Measurements from ENCODE around the gene MYBBP1A.

DNA sequence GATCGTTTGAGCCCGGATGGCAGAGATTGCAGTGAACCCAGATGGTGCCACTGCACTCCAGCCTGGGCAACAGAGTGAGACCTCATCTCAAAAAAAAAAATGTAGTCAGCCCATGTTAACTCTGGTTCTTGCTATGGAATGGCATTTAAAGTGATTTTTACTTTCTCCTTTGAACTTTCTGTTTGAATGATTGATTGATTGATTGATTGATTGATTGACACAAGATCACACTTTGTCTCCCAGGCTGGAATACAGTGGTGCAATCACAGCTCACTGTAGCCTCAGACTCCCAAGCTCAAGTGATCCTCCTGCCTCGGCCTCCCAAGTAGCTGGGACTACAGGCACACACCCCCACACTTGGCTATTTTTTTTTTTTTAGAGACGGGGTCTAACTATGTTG lies 46.1 kb upstream of the MYBBP1A start:
- TF ChIP-seq, protein P1, sequence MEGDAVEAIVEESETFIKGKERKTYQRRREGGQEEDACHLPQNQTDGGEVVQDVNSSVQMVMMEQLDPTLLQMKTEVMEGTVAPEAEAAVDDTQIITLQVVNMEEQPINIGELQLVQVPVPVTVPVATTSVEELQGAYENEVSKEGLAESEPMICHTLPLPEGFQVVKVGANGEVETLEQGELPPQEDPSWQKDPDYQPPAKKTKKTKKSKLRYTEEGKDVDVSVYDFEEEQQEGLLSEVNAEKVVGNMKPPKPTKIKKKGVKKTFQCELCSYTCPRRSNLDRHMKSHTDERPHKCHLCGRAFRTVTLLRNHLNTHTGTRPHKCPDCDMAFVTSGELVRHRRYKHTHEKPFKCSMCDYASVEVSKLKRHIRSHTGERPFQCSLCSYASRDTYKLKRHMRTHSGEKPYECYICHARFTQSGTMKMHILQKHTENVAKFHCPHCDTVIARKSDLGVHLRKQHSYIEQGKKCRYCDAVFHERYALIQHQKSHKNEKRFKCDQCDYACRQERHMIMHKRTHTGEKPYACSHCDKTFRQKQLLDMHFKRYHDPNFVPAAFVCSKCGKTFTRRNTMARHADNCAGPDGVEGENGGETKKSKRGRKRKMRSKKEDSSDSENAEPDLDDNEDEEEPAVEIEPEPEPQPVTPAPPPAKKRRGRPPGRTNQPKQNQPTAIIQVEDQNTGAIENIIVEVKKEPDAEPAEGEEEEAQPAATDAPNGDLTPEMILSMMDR (IDR thresholded peaks at IDR 0.05 in 2 of 3, conservative IDR thresholded peaks at IDR 0.05 in 1 of 3; ENCODE audit: insufficient read depth in 2 of 3, low read depth in 1 of 3, low read length in 3 of 3): no peak
- TF ChIP-seq SRSF1 (IDR thresholded peaks at IDR 0.05; ENCODE audit: low read depth, low read length) (no peak), DNMT1 (IDR thresholded peaks at IDR 0.05) (no peak), POLR2AphosphoS5 (IDR thresholded peaks at IDR 0.05; ENCODE audit: control insufficient read depth, insufficient read depth, low read depth, low read length) (no peak), YY1 (IDR thresholded peaks at IDR 0.05; ENCODE audit: borderline replicate concordance in 1 of 3, control insufficient read depth in 1 of 3, extremely low read depth in 1 of 3, insufficient read depth in 3 of 3, insufficient read length in 1 of 3, insufficient replicate concordance in 2 of 3, low read depth in 1 of 3, low read length in 2 of 3) (no peak), CREB1 (IDR thresholded peaks at IDR 0.05) (no peak), CREB1 (CRISPR knock-in tag; IDR thresholded peaks at IDR 0.05) (no peak), MTA2 (IDR thresholded peaks at IDR 0.05; ENCODE audit: low read depth) (no peak), TARDBP (IDR thresholded peaks at IDR 0.05) (no peak), SP1 (CRISPR knock-in tag; IDR thresholded peaks at IDR 0.05) (no peak), EZH2 (IDR thresholded peaks at IDR 0.05; ENCODE audit: borderline replicate concordance, low read depth, low read length) (no peak)
- TF ChIP-seq, protein P2, sequence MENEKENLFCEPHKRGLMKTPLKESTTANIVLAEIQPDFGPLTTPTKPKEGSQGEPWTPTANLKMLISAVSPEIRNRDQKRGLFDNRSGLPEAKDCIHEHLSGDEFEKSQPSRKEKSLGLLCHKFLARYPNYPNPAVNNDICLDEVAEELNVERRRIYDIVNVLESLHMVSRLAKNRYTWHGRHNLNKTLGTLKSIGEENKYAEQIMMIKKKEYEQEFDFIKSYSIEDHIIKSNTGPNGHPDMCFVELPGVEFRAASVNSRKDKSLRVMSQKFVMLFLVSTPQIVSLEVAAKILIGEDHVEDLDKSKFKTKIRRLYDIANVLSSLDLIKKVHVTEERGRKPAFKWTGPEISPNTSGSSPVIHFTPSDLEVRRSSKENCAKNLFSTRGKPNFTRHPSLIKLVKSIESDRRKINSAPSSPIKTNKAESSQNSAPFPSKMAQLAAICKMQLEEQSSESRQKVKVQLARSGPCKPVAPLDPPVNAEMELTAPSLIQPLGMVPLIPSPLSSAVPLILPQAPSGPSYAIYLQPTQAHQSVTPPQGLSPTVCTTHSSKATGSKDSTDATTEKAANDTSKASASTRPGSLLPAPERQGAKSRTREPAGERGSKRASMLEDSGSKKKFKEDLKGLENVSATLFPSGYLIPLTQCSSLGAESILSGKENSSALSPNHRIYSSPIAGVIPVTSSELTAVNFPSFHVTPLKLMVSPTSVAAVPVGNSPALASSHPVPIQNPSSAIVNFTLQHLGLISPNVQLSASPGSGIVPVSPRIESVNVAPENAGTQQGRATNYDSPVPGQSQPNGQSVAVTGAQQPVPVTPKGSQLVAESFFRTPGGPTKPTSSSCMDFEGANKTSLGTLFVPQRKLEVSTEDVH (IDR thresholded peaks at IDR 0.05; ENCODE audit: low read depth, partially characterized antibody): no peak

Measured in K562 (cell line).